ENCODE results near the gene LIN28B. TPM values are rescaled to one million over a fixed set of nuclear protein-coding genes. Genes with fewer than 3 reads are reported as not detected.

The LIN28B gene
- total and polyA plus RNA-seq, 2 of the 4 experiments (the other 2 are of a cell fraction), result not detected

DNA sequence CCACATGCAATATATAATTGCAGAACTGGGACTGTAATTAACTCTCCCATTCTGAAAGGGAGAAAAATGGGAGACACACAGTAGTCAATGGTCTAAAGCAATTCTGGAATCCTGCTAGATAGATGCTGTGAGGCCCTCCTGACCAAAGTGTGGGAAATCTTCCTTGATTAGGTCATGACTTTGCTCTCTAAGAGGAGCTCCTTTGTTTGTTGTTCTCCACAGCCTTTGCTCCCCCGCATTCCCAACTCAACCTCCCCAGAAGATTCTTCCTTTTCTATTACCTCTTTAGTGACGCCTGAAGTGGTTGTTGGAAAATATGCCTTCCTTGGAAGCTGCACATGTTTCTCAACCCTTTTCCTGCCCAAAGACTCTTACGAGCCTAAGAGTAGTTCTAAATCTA, 28.8 kb upstream of the LIN28B start:
- Histone ChIP-seq H2BK5ac (ENCODE audit: low read depth, low read length, poor library complexity, severe bottlenecking) (no peak overlapping the region), H2AK5ac (ENCODE audit: low read depth, low read length) (no peak overlapping the region), H3K23ac (ENCODE audit: low read depth, low read length) (no peak overlapping the region), H3K4me2 (ENCODE audit: low read depth, low read length) (no peak overlapping the region), H3K14ac (replicated peaks; ENCODE audit: low read depth, low read length) (no peak overlapping the region), H2BK20ac (ENCODE audit: low read depth, low read length) (no peak overlapping the region), H3K36me3 (ENCODE audit: control insufficient read depth, insufficient read depth, low read length) (no peaks in the 10 kb centered on the region), H4K20me1 (ENCODE audit: insufficient read depth, low read length) (no peaks in the 10 kb centered on the region), H4K91ac (ENCODE audit: insufficient read depth, low read depth, low read length) (no peak overlapping the region), H3K4ac (ENCODE audit: low read depth, low read length) (no peak overlapping the region), H3K9me3 (ENCODE audit: control insufficient read depth, insufficient read depth, low read length) (no peaks in the 10 kb centered on the region), H2BK15ac (ENCODE audit: low read depth, low read length) (no peak overlapping the region), H3K9me1 (ENCODE audit: insufficient read depth, low read length) (no peaks in the 10 kb centered on the region), H3K79me1 (ENCODE audit: low read depth in 1 of 2, low read length in 2 of 2) (no peaks in the 10 kb centered on the region), H3K4me1 (ENCODE audit: control insufficient read depth, insufficient read depth, low read length) (no peaks in the 10 kb centered on the region), H2AK9ac (replicated peaks; ENCODE audit: low read depth, low read length, poor library complexity) (no peak overlapping the region), H3K27me3 (ENCODE audit: control insufficient read depth, insufficient read depth, low read length) (no peaks in the 10 kb centered on the region; the same call in 1 of the 2 replicates), H4K5ac (ENCODE audit: low read depth, low read length) (no peak overlapping the region), H3K9ac (ENCODE audit: low read depth, low read length) (no peak overlapping the region), H4K8ac (ENCODE audit: low read depth in 2 of 2, low read length in 2 of 2) (no peak overlapping the region), H2AFZ (replicated peaks; ENCODE audit: low read length, poor library complexity) (no peak overlapping the region), H2BK120ac (ENCODE audit: low read depth, low read length) (no peak overlapping the region), H3K18ac (ENCODE audit: low read depth, low read length) (no peak overlapping the region), H3K56ac (ENCODE audit: extremely low read depth, insufficient read depth, low read length) (no peak overlapping the region), H3K27ac (ENCODE audit: insufficient read depth, low read length) (no peak overlapping the region), H3K4me3 (ENCODE audit: insufficient read depth, low read depth, low read length) (no peak overlapping the region)
- in situ Hi-C loops (cut with MboI; ENCODE audit: low sequenced_read_pairs), result no loop called here
- ChIA-PET POLR2A (ENCODE audit: unreplicated experiment) (no interaction called here), CTCF (no interaction called here)
- no CpG with 5 or more reads among the region's 3 CpGs for WGBS, 2 experiments (ENCODE audit: extremely low coverage in 2 of 2, insufficient read length in 1 of 2)
- intact Hi-C loops (cut with micrococcal nuclease), result no loop called here
- BruUV-seq (replicated peaks), result no TSS peak
- dilution Hi-C loops (cut with HindIII; ENCODE audit: low sequenced_read_pairs, unreplicated experiment), result no loop called here
- TF ChIP-seq, protein P1, sequence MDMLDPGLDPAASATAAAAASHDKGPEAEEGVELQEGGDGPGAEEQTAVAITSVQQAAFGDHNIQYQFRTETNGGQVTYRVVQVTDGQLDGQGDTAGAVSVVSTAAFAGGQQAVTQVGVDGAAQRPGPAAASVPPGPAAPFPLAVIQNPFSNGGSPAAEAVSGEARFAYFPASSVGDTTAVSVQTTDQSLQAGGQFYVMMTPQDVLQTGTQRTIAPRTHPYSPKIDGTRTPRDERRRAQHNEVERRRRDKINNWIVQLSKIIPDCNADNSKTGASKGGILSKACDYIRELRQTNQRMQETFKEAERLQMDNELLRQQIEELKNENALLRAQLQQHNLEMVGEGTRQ (IDR thresholded peaks at IDR 0.05; ENCODE audit: low read depth, low read length), result no peak
- TF ChIP-seq NFE2L2 (IDR thresholded peaks at IDR 0.05; ENCODE audit: low read depth, low read length) (no peak), SMC3 (IDR thresholded peaks at IDR 0.05; ENCODE audit: low read depth, low read length) (no peak), RAD21 (IDR thresholded peaks at IDR 0.05; ENCODE audit: low read length) (no peak), CTCF (conservative IDR thresholded peaks at IDR 0.05; ENCODE audit: low read depth, low read length) (no peak), CEBPB (IDR thresholded peaks at IDR 0.05; ENCODE audit: low read depth, low read length) (no peak), CHD1 (IDR thresholded peaks at IDR 0.05; ENCODE audit: low read depth, low read length) (no peak), MXI1 (IDR thresholded peaks at IDR 0.05; ENCODE audit: borderline replicate concordance, low read depth, low read length) (no peak), MAZ (IDR thresholded peaks at IDR 0.05; ENCODE audit: borderline replicate concordance, low read depth, low read length) (no peak), POLR2A (IDR thresholded peaks at IDR 0.05; ENCODE audit: low read depth, low read length) (no peak), MAFK (IDR thresholded peaks at IDR 0.05; ENCODE audit: low read depth, low read length) (no peak), BHLHE40 (IDR thresholded peaks at IDR 0.05; ENCODE audit: low read depth, low read length) (no peak), FOS (IDR thresholded peaks at IDR 0.05; ENCODE audit: low read depth, low read length) (no peak)
- ATAC-seq (ENCODE audit: low read depth) (no peak), DNase-seq (no peak)
